Left ventricle myocardium superior (tissue), 1 donor: ENCODE data around the gene CTSZ. TPM values are rescaled to one million over a fixed set of nuclear protein-coding genes. Genes with fewer than 3 reads are reported as not detected.
A peak's percentile ranks its signal among the peaks of the same experiment; 100 is the strongest.

Source experiments
- ATAC-seq: fragments of 200-7000 bp; cut with Tn5 transposase; one replicate; pipeline ENCODE4 v1.9.1; 2020; ENCODE audit warnings: mild to moderate bottlenecking, moderate library complexity
- DNase-seq: peaks from one replicate; pipeline ENCODE4 v3.0.0-alpha.2; 2020
- intact Hi-C: fragments of 100-400 bp; cut with micrococcal nuclease; formaldehyde crosslinking; loops from one replicate; pipeline ENCODE4 v1.11.0; 2022
- total RNA-seq: library from RNA; stranded (reverse); fragmentation: NEBNext Ultra II Directional; extraction: Animal tissue kit (Norgen Biotek cat#: 25700); gene quantifications from one replicate; pipeline ENCODE4 v1.2.1, GENCODE V29; 2021
- donor health status: DM: no; HTN: yes; CAD: no; lungs with severe emphysema.

CTSZ gene
- total RNA-seq, 1 donor from 2014 or later: 129 TPM

DNA sequence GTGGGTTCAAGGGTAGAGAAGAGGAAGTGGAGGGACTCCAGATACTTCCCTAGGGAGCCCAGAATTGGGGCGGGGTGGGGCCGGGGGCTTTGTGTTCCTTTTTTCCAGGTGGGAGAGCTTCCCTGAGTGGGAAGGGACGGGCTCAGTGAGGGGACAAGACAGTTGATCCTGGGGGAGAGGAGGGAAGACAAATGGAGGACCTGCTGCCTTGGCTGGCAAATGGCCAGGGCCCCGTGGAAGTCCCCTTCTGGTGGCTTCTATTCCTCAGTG lies 2.6 kb downstream of the CTSZ start:
- DNase-seq: peak; percentile 74
- intact Hi-C loops: no loop called here

DNA sequence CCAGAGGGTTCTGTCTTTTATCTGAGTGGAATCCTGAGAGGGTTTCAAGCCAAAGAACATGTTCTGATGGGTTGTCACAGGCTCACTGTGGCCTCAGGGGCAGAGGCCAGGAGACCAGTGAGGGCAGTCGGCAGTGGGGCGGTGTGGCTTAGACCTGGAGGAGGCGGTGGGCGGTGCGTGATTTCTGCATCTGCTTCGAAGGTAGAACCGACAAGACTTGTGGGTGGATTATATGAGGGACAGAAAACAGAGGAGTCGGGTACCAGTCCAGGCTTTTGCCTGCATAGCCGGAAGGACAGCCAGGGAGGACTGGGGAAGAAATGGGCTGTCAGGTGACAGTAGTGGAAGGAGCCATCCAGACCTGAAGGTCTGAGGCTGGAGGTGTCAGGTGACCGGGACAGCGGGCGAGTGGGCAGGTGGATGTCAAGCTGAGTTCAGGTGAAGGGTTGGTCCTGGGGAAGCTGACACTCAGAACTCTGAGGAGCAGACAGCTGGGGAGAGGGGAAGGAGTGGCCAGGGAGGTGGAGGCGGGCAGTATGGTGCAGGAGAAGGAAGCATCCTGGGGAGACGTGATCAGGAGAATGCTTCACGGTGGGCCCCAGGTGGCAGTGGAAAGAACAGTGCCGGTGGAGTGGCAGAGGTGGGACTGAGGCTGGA lies 3.1 kb downstream of the CTSZ start:
- DNase-seq (no peak), ATAC-seq (no peak)
- intact Hi-C loops: no loop called here

More for the DNA sequence above, 2.6 kb downstream of the CTSZ start:
- no peak for ATAC-seq

DNA sequence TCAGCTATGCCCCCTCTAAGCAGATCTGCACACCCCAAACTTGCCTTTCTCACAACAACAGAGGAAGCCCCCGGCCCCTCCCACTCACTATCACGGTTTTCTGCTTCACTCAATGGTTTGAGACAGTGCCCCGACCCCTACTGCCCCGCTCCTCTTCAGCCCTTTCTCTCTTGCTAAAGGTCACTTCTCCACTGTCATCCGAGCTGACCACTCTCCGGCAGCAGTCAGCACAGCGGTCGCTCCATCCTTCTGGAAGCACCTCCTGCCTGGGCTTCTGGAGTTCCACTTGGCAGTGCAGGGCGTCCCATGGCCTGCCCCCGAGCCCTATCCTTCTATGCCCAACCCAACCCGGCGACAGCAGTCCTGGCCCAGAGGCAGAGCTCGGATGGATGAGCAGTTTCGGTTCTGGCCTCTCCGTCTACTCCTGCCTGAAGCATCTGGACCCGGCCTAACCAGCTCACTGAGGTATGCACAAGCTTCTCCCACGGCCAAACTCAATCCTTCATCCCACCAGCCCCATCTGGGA lies 4.1 kb downstream of the CTSZ start:
- ATAC-seq (no peak), DNase-seq (no peak)
- intact Hi-C loops: no loop called here

DNA sequence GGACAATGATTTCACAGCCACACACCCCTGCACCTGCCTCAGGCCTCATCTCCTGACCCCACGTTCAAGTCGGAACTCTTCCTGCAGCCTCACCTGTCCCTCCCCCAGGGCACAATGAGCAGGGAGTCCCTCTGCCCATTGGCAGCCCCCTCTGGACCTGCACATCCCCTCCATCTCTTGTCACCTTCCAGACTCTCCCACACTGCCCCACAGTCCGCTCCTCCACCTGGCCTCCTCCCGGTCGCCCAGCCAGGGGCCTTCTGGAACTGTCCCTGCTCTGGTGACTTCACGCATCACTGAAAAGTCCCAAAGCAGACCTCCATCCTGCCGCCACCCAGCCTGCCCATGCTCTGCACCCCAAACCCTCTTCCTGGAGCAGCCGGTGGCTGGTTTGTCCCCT lies 4.7 kb downstream of the CTSZ start:
- intact Hi-C loops: no loop called here
- ATAC-seq (no peak), DNase-seq (no peak)

DNA sequence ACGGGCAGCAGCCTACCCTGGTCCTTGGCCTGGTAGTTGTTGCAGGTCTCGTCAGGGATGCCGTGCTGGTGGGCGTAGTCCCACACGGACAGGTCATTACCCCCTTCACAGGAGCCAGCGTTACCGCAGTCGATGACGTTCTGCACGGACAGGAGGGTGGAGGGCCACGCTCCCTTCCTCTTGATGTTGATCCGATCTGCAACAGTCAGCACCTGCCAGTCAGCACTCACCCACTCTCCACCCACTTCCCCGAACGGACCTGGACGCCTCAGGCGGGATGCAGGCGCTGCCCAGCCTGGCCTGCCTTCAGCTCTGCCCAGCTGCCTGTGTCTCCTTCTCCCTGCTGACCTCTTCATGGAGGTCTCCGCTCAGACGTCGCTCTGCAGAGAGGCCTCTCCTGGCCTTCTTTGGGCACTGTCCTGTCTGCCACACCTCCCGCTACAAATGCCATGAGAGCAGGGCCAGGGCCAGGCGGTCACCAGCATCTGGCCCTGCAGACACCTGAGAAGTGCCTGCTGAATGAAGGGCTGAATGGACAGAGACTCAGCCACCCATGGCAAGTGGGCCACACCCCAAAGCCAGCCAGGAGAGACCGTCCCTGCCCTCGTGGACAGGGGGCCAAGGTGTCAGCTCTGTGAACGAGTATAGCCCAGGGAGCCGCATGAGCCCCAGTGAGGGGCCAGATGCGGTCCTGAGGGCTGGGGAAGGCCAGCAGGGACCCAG lies 5.4 kb downstream of the CTSZ start:
- ATAC-seq (no peak), DNase-seq (no peak)
- intact Hi-C loops: no loop called here

DNA sequence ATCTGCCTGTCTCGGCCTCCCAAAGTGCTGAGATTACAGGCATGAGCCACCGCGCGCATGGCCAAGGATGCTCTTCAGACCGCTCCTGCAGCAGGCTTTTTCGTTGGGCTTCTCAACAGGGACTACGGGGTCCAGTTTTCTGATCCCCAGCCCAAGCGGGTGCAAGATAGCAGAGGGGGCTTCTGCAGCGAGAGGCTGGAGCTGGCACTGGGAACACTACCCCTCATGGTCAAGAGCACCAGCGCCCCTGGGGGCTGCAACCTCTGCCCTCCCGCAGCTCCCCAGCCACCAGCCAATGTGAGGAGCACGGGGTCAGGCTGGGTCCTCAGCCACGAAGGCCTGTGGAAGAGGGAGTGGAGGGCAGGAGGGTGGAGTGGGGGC lies 6.0 kb downstream of the CTSZ start:
- intact Hi-C loops: no loop called here
- no peak for DNase-seq
- ATAC-seq: no peak

DNA sequence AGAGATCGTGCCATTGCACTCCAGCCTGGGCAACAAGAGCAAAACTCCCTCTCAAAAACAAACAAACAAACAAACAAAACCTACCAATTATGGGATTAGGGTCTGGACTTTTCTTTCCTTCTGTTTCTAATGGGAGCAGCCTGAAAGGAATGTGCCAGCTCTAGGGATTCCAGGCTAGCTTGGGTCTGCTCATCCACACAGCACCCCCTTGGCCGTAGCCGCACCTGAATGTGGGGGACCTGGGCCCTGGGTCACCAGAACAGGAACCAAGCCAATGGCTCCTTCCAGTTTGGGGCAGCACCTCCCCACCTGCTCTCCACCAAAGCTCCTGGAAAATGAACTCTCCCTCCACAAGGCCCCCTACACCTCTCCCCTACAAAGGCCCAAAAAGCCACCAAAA lies 6.7 kb downstream of the CTSZ start:
- DNase-seq: no peak
- intact Hi-C loops: no loop called here

DNA sequence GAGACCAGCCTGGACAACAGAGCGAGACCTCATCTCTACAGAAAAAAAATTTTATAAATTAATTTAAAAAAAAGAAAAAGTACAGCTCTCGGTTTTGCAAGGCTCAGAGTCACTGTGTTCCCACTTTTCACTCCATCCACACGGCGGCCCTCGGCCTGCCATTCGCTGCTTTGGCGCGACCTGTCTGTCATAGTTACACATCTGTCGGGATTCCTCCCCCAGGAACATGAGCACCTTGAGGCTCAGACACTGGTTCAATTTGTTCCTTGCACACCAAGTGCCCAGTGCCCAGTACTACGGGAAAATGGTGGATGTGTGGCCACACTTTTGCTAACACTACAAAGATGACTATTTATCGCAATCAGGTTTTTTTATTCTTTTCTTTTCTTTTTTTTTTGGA lies 8.4 kb downstream of the CTSZ start:
- no peak for DNase-seq
- intact Hi-C loops: no loop called here
- no peak for ATAC-seq

More for the DNA sequence above, 6.7 kb downstream of the CTSZ start:
- ATAC-seq: no peak

DNA sequence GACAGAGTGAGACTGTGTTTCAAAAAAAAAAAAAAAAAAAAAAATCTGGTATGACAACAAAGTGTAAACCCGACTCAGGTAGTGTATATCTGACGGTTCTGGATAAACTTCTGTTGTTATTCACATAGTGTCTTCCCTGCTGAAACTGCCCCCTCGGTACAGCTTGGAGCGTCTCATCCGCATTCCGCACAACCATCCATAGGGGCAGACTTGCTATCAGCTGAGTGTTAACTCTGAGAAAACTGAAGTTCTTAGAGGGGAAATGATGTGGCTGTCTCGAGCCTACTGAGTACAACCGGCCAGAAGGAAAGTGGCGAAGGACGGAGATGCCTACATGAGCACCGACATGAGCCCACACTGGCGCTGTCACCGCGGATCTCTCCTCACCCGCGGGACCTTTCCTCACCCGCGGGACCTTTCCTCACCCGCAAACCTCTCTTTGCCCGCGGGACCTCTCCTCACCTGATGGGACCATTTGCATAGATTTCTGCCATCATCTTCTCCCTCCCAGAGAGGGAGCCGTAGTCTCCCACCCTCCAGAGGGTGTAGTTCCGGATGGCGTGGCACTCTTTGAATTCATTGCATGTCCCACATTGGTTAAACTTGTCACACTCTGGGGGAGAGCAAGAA lies 9.8 kb downstream of the CTSZ start:
- DNase-seq (no peak), ATAC-seq (no peak)
- intact Hi-C loops: no loop called here

DNA sequence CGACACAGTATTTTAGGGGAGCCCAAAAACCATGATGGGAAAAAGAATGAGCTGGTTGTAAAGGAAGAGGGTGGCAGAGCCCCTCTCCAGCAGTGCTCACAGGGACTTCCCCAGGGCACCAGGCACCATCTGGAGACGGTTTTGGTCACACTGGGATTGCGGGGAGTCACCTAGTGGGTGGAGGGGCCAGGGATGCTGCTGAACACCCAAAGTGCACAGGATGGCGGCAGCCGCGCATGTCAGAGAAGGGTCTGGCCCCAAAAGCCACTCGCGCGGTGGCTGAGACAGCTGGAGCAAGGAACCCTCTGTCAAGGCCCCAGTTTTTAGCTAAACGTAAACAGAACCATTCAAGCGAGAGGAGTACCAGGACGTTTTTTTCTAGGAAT lies 10.8 kb downstream of the CTSZ start:
- DNase-seq (no peak), ATAC-seq (no peak)
- intact Hi-C loops: no loop called here

DNA sequence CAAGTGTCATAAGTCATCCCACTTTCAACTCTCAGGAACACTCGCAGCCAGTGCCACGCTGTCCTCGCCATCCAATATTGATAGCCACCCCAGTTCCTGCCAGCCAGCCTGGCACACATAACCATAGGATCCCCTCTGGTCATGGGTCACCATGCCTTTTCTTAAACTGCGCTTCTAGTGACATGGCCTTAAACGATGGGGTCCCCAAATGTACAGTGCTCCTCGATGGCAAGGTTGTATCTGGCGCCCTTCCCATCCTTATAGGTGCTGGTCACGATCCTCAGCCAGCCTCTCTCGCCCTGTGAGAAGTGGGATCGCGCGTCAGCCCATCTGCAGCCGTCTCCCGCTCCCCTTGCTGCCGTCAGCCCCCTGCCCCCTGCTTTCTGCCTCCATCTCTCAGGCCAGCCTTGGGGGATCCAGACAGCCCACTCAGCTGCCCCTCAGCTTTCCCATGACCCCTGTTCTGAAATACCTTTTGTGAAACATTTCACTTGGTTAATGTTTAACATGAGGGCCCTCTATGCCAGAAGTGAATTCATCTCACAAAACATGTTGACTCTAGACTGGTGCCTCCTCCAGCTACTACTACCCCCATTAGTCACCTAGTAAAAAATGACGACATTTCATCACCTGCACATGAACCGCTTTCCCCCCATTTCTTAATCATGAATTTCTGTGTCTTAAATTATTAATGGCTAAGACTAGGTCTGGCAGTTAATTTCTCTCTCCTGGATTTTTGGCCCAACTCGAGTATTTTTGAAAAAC lies 11.4 kb downstream of the CTSZ start:
- DNase-seq: no peak
- intact Hi-C loops: no loop called here
- no peak for ATAC-seq

DNA sequence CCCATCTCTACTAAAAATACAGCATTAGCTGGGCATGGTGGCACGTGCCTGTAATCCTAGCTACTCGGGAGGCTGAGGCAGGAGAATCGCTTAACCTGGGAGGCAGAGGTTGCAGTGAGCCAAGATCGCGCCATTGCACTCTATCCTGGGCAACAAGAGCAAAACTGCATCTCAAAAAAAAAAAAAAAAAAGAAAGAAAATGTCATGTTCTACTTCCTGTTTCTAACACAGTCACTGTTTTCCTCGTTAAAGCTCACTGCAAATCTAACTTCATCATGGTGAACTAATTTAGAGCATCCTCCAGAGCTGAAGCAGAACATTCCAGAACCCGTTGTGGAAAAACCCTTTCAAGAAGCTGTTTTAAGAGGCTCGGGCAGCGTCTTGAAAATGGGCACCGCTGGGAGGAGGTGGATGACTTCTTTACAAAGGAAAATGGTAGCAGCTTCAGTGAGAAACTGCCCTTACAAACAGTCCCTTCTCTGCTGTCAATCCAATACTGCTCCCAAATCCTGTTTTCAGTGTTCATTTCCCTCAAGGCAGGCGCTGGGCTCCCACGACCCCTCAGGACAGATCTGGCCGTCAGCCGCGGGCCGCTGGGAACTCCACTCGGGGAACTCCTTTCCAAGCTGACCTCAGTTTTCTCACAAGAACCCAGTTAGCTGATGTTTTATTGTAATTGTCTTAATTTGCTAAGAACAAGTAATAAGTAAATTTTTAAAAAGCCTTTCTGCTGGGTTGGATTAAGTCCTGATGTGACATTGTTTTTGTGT lies 12.5 kb downstream of the CTSZ start:
- DNase-seq (peak; percentile 42), ATAC-seq (peak; percentile 22)
- intact Hi-C loops: loop anchor here (5.0 kb wide), 1 partner anchor 97 kb away; no protein-coding TSS in a partner anchor

DNA sequence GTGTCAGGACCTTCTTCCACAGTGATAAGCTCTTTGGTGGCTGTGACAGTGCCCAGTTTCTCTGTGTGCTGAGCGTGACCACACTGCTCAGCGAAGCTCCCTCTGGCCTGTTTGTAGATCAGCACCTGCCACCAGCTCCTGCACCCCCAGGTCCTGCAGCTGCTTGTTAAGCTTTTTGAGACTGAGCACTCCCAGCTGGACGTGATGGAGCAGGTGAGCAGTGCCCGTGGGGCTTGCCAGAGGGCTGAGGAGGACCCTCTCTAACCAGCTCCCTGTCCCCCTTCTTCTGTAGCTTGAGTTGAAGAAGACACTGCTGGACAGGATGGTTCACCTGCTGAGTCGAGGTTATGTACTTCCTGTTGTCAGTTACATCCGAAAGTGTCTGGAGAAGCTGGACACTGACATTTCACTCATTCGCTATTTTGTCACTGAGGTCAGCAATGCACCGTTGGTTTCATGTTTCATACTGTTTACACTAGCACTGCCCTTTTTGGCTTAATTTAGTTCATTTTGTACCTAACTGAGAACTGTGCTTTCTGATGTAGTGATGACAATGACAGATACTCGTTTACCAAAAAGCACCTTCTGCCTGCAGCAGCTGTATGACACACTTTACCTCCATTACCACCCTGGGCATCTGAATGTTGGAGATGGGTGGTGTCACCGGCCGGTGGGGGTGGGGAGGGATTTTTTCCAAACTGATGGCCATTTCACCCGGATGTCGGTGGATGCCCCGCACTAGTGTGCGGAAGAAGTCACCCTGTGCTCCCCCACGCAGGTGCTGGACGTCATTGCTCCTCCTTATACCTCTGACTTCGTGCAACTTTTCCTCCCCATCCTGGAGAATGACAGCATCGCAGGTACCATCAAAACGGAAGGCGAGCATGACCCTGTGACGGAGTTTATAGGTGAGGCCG lies 13.5 kb downstream of the CTSZ start:
- intact Hi-C loops: loop anchor here (5.0 kb wide), 1 partner anchor 96 kb away; no protein-coding TSS in a partner anchor
- ATAC-seq: no peak

DNA sequence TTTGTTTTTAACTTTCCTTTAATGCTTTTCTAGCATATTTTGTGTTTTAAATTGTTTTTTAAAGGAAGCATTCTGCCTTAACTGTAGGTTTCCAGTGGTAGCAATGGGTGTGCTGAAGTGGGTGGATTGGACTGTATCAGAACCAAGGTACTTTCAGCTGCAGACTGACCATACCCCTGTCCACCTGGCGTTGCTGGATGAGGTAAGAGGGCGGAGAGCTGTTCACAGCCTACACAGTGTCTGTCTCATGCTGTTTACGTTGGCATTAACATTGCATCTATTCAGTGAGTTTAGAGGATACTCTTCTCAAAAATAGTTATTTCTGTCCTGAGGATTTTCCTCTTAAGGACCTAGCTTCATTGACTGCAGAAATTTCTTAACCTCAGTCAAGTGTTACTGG lies 14.1 kb downstream of the CTSZ start:
- intact Hi-C loops: loop anchor here (5.0 kb wide), 1 partner anchor 96 kb away; no protein-coding TSS in a partner anchor
- ATAC-seq (no peak), DNase-seq (no peak)

More for the DNA sequence above, 13.5 kb downstream of the CTSZ start:
- DNase-seq: no peak

DNA sequence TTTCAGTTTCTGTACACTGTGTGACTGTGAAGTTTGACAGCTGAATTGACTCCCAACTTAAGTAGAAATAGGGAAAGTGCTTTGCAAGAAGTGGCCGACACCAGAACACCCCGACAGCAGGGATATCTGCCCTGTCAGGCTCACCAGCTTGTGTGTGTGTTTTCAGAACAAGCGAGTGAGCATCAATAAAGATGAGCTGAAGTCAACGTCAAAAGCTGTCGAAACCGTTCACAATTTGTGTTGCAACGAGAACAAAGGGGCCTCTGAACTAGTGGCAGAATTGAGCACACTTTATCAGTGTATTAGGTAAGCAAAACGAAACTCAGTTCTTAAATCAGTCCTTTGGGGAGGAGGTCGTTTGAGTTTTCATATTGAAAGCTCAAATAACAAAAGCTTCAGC lies 15.3 kb downstream of the CTSZ start:
- no peak for DNase-seq
- ATAC-seq: no peak
- intact Hi-C loops: loop anchor here (5.0 kb wide), 1 partner anchor 94 kb away; no protein-coding TSS in a partner anchor

DNA sequence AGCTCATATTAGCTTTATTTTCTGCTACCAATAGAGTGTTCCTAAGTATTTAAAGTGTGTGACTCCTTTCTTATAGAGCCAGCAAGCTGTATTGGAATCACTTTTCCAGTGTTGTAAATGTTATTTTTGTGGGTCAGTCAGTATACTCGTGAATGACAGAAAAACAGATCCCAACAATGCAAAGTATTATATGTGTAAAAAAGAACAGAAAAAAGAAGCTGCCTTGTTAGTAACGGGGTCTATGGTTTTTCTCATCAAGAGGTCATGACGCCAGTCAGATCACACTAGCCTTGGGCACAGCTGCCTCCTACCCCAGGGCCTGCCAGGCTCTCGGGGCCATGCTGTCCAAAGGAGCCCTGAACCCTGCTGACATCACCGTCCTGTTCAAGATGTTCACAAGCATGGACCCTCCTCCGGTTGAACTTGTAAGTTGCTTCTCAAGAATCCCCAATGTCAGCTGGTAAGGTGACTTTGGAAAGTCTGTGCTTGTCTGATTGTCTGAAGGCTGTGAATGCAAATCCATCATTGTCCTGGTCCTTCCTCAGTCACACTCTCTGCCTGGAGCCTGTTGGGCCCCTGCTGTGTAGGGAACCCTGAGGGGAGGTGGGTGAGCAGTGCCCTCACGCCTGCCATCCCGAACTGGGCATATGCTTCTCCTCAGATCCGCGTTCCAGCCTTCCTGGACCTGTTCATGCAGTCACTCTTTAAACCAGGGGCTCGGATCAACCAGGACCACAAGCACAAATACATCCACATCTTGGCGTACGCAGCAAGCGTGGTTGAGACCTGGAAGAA lies 16.2 kb downstream of the CTSZ start:
- ATAC-seq (no peak), DNase-seq (no peak)
- intact Hi-C loops: loop anchor here (5.0 kb wide), 1 partner anchor 94 kb away; no protein-coding TSS in a partner anchor

DNA sequence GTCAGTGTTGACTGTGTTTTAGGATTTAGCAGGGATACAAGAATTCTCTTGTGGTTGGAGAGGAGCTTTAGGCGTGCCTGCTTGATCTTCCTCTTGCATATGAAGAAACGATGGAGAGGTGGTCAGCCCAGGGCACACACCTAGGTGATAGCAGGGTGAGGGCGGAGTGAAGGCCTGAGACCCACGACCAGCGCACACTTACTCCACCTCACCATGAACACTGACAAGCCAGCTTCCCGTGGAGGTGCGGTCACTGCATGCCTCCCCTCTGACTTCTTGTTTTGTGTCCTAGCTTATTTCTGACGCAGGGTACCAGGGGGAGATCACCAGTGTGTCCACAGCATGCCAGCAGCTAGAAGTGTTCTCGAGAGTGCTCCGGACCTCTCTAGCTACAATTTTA lies 17.9 kb downstream of the CTSZ start:
- ATAC-seq (no peak), DNase-seq (no peak)
- intact Hi-C loops: no loop called here
